ENCODE measurements around the gene DCAF12L1. TPM values are rescaled to one million over a fixed set of nuclear protein-coding genes. Genes with fewer than 3 reads are reported as not detected.

Gene DCAF12L1
- total RNA-seq, 1 donor from 2014 or later, result not detected

DNA sequence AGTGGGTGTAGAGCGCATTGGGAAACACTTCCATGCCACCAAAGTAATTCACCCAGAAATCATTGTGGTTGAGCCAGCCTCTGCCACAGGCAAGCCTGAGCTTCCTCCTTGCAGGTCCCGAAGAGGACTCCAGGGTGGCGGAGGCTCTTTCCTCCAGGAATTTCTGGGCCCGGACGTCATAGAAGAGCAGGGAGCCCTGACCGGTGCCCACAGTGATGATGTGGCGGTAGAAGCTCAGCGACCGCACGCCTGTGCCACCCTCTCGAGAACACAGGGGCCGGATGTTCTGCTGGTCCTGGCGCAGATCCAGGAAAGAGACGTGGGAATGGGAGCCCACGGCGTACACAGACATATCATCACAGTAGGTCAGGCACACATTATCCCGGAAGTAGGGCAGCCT, 1.3 kb downstream of the DCAF12L1 start:
- Histone ChIP-seq H3K4me1 (no peaks in the 10 kb centered on the region), H3K9me3 (replicated peaks) (no peaks in the 10 kb centered on the region), H3K36me3 (no peaks in the 10 kb centered on the region), H3K27me3 (ENCODE audit: low read depth) (peaks cover 26% of the 10 kb centered on the region), H3K27ac (replicated peaks) (no peak overlapping the region), H3K4me3 (no peak overlapping the region)
- TF ChIP-seq, protein P1, sequence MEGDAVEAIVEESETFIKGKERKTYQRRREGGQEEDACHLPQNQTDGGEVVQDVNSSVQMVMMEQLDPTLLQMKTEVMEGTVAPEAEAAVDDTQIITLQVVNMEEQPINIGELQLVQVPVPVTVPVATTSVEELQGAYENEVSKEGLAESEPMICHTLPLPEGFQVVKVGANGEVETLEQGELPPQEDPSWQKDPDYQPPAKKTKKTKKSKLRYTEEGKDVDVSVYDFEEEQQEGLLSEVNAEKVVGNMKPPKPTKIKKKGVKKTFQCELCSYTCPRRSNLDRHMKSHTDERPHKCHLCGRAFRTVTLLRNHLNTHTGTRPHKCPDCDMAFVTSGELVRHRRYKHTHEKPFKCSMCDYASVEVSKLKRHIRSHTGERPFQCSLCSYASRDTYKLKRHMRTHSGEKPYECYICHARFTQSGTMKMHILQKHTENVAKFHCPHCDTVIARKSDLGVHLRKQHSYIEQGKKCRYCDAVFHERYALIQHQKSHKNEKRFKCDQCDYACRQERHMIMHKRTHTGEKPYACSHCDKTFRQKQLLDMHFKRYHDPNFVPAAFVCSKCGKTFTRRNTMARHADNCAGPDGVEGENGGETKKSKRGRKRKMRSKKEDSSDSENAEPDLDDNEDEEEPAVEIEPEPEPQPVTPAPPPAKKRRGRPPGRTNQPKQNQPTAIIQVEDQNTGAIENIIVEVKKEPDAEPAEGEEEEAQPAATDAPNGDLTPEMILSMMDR (IDR thresholded peaks at IDR 0.05; ENCODE audit: borderline replicate concordance), result no peak
- intact Hi-C loops (cut with micrococcal nuclease), result no loop called here
- no peak for DNase-seq

DNA sequence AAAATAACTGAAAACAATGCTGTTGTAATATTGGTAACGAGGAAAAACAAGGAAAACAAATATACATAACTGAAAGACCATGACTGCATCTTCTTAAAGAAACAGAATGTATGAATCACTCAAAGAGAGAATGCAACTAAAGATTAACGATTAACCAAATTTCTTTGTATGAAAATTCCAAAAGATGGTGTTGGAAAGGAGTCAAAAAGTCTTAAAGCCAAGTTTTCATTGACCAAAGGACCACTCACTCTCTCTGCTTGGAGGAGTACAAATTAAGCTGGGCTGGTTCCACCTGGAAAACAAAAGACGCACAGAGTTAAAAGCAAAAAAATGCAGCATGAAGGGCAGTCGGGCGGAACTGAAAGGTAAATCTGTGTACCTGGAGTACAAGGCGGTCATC, 1.8 kb downstream of the DCAF12L1 start:
- TF ChIP-seq, protein P1 (IDR thresholded peaks at IDR 0.05; ENCODE audit: borderline replicate concordance), result no peak
- no peaks in the 10 kb centered on the region for H3K36me3 ChIP-seq
- intact Hi-C loops (cut with micrococcal nuclease), result no loop called here

DNA sequence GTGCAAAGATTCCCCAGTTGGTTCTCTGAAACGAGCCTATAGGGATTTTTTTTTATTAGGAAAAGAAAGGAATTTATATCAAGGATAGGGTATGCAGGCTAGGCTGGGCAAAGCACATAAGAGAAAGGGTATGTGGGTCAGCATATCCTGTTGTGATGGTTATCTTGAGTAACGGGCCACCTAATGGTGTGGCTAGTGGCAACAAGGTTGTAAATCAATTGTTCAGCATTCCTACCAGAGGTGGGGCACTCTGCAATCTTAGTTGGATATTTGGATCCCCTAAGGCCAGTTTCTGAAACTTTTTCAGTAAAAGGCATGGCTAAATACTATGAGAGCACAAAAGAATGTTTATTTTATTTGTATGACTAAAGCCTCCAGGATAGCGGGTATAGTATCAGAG, 42.7 kb downstream of the DCAF12L1 start:
- Histone ChIP-seq H3K9me3 (replicated peaks) (no peaks in the 10 kb centered on the region), H3K36me3 (no peaks in the 10 kb centered on the region), H3K27me3 (ENCODE audit: low read depth) (no peaks in the 10 kb centered on the region), H3K4me1 (no peaks in the 10 kb centered on the region), H3K4me3 (no peak overlapping the region), H3K27ac (replicated peaks) (no peak overlapping the region)
- intact Hi-C loops (cut with micrococcal nuclease), result no loop called here
- no peak for DNase-seq
- TF ChIP-seq, protein P1 (IDR thresholded peaks at IDR 0.05; ENCODE audit: borderline replicate concordance), result no peak

More for the DNA sequence above, 1.8 kb downstream of the DCAF12L1 start:
- Histone ChIP-seq H3K4me3 (no peak overlapping the region), H3K27ac (replicated peaks) (no peak overlapping the region), H3K4me1 (no peaks in the 10 kb centered on the region), H3K27me3 (ENCODE audit: low read depth) (peaks cover 26% of the 10 kb centered on the region), H3K9me3 (replicated peaks) (no peaks in the 10 kb centered on the region)
- no peak for DNase-seq
